GM12875 (cell line): Measurements from ENCODE around the gene AKAP7.

ENCODE experiments used
- H3K4me3 ChIP-seq: one replicate; pipeline ENCODE4 v1.5.1; 2011; ENCODE audit warnings: low read depth, low read length, control low read depth
- CTCF ChIP-seq: IDR thresholded peaks from 2 replicates; pipeline ENCODE4 v1.5.1; 2011; ENCODE audit warnings: low read depth, mild to moderate bottlenecking, control low read depth, inconsistent platforms, low read length, moderate library complexity, borderline replicate concordance; ENCODE audit not compliant: insufficient read depth

AKAP7 gene

GRCh38 chr6:131172222-131172621 lies 37.0 kb downstream of the AKAP7 start:
- no peak for TF ChIP-seq CTCF
- H3K4me3 ChIP-seq, result no peak overlapping the region

GRCh38 chr6:131173680-131174079 lies 38.4 kb downstream of the AKAP7 start:
- no peak overlapping the region for H3K4me3 ChIP-seq
- no peak for TF ChIP-seq CTCF

- TF ChIP-seq CTCF, result no peak
- H3K4me3 ChIP-seq, result no peak overlapping the region
Measured at GRCh38 chr6:131175564-131175963, 40.3 kb downstream of the AKAP7 start.

GRCh38 chr6:131177996-131178395 lies 42.7 kb downstream of the AKAP7 start:
- TF ChIP-seq CTCF, result no peak
- no peak overlapping the region for H3K4me3 ChIP-seq

- peak; percentile 30; the same call in 1 of the 2 replicates for TF ChIP-seq CTCF
- H3K4me3 ChIP-seq, result no peak overlapping the region
Measured at GRCh38 chr6:131182991-131183425, 47.7 kb downstream of the AKAP7 start.

- H3K4me3 ChIP-seq, result no peak overlapping the region
- no peak for TF ChIP-seq CTCF
Measured at GRCh38 chr6:131183427-131184095, 48.3 kb downstream of the AKAP7 start.

- no peak for TF ChIP-seq CTCF
- no peak overlapping the region for H3K4me3 ChIP-seq
Measured at GRCh38 chr6:131191590-131191989, 56.3 kb downstream of the AKAP7 start.
